Erythroblast (primary cell): ENCODE measurements around the gene HEMK1.

Experiments used
- DNase-seq, 2 experiments: peaks; one replicate each; lab custom pipeline; 2025; lab: John Stamatoyannopoulos, UW
- GATA1 ChIP-seq: IDR thresholded peaks from 2 replicates; pipeline ENCODE4 v1.6.1; 2011; ENCODE audit warnings: low read depth, mild to moderate bottlenecking, control low read depth, low read length, moderate library complexity
- POLR2A ChIP-seq: IDR thresholded peaks from 2 replicates; pipeline ENCODE4 v1.6.1; 2011; ENCODE audit warnings: mild to moderate bottlenecking, low read length

HEMK1 gene

DNA sequence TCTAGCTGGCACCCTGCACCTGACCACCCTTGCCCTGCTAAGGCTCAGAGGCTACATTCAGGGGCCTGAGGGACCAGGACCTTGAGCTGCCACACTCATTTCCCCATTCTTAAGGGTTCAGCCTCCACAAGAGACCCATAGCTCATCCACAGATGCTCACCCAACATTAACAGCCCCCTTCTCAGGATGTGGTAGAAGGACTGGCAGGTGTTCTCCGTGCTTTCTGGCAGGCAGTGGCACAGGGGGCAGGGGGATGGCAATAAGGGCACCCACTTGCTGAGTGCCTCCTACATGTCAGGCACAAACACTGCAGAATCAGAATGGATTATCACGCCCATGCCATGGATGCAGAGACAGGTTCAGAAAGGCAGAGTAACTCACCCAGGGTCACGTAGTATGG lies 57.1 kb downstream of the HEMK1 start:
- DNase-seq, result no peak
- TF ChIP-seq POLR2A (no peak), GATA1 (no peak)

DNA sequence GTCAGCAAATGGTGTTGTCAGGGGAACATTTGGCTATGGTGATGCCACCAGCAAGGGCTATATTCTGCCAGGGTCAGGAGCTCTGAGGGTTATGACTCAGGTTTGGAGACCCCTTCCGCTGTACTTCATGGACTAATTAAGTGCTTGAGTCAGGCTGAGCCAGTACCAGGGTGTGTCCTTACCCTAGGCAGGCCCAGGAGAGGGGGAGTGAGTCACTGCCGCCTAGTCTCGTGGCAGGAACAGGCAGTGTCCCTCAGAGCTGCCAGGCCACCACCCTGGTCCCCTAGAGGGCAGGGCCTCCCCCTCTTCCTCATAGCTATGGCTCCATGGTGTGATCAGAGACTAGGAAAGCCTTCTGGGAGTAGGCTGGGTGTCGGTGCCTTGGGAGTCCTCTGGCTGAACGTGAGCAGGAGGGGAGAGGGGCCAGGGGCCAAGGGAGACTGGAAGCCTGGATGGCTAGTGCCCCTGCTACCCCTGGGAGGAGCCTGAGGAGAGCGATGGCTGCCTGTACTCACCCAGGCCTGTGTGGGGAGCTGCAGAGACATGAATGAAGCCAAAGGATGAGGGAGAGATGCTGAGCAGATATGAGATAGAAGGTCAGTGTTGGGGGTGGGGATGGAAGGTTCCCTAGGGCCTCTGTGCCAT lies 58.2 kb downstream of the HEMK1 start:
- TF ChIP-seq GATA1 (no peak), POLR2A (no peak)
- DNase-seq, result peak; percentile 41 to 47

DNA sequence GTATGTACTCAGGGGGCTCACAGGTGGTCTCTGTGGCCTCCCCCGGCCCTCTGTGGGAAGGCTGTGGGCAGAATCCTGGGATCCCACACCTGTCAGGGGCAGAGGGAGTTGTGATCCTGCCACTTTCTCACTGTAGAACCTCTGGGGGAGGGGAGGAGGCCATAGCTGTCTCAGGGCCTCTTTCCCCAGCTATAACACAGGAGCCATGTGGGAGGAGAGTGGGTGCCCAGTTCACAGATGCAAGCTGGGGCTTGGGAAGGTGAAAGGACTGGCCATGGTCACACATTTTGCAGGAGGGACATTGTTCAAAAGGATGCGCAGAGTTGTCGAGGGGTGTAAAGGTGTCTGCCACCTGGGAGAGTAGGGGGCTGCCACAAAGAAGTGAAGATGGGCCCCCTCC lies 59.3 kb downstream of the HEMK1 start:
- TF ChIP-seq POLR2A (no peak), GATA1 (no peak)
- no peak for DNase-seq

DNA sequence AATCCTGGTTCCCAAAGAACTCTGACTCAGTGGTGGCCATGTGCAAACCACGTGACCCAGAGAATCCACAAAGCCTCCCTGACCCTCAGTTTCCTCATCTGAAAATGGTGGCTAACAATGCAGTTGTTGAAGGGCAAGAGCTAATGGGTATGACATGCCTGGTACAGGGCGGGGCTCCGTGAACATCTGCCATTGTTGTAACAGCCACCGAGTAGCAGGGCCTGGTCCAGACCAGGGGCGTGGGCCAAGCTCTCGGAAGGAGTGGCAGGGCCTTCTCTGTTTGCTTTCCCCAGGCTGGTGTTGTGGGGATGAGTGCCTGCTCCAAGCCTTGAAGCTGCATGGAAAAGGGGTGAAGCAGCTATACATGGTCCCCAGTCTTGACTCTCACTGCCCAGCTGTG lies 61.1 kb downstream of the HEMK1 start:
- DNase-seq, result no peak
- TF ChIP-seq POLR2A, result no peak
- TF ChIP-seq GATA1, result no peak

DNA sequence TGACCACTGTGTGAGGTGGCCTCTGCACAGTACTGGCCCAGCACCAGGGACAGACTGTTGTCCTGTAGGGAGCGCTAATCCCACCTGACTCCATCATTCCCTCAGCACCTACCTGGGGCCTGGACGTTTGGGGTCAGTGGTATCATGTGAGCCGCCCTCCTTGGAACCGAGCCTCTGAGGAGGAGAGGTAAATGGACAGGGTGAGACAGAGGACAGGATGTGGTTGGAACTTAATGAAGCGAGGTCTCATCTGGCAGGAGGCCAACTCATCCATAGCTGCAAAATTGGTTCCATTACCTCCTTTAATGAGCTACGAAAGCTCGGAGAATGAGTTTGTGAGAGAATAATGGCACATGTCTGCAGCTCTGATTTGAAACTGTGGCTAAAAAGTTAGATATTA lies 61.6 kb downstream of the HEMK1 start:
- no peak for DNase-seq

DNA sequence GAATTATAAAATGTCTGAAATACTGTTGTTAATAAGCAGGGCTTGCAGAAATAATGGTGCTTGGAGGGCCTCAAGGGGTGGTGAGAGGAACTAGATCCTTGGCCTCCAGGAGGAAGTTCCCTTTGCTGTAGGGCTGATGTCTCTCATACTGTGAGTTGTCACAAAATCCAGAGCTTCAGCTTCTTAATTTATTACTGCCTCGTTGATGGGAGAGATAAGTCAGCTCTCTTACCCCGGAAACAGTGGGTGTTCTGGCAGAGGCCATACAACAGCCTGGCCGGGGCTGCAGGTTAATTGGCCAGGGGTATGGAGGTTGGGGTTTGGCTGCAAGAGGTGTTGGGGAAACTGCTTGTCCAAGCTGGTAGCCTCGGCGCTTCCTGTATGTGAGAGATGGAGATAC lies 63.1 kb downstream of the HEMK1 start:
- TF ChIP-seq POLR2A (no peak), GATA1 (no peak)
- DNase-seq, result peak in 1 of 2 experiments; percentile 14

More for the DNA sequence above, 61.6 kb downstream of the HEMK1 start:
- no peak for TF ChIP-seq GATA1
- no peak for TF ChIP-seq POLR2A

DNA sequence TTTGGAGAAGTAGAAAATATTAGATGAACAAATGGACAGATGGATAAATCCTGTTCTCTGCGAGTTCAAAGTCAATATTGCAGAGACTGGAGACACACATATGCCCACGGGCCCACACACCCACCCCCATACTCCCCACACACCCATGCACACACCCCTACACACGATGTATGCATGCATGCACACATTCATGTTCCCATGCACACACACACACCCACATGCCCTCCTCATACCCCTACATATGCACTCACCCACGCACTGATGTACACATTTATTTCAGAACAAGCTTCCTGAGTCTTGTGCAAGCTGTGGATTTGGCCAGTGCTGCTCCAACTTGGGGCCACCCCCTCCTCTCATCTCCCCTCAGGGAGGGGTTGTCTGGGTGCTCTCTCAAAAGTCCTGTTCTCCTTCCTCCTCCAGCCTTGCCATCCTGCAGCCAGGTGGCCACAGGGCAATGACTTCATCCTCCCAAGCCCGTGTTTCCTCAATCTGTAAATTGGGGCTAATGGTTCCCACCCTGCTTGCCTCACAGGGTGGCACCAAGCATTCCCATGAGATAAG lies 64.0 kb downstream of the HEMK1 start:
- no peak for DNase-seq
- TF ChIP-seq GATA1, result no peak
- no peak for TF ChIP-seq POLR2A

DNA sequence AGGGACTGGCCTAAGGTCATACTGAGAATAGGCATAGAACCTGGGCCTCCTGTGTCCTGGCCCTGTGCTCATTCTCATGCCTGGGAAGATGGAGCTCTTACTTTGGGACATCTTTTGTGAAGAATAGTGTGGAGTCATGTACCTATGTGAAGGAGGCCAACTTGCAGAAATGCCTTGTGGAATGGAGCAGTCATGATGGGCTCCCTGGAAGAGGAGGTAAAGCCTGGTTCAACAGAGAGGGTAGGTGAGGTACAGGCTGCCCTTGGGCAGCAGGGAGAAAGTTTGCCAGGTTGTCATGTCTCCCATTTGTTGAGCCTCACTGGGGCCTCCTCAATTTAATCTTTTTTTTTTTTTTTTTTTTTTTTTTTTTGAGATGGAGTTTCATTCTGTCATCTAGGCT lies 65.7 kb downstream of the HEMK1 start:
- TF ChIP-seq POLR2A (no peak), GATA1 (no peak)
- DNase-seq, result no peak

DNA sequence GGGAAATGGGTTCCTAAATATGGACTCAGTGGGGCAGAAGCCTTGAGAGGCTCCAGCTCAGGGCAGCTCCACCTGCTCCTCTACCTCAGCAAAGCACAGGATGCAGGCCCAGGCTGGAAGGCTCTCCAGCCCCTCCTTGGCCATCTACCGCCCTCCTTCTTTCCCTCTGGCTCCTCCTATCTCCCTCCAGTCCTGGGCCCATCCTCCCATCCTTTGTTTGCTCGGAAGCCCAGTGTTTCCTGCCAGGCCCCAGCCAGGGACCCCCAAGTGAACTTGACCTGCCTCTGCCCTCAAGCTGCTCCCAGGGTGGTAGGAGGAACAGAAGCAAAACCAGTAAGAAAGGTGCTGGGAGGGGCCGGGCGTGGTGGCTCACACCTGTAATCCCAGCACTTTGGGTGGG lies 67.7 kb downstream of the HEMK1 start:
- DNase-seq, result no peak
- TF ChIP-seq POLR2A (no peak), GATA1 (no peak)

DNA sequence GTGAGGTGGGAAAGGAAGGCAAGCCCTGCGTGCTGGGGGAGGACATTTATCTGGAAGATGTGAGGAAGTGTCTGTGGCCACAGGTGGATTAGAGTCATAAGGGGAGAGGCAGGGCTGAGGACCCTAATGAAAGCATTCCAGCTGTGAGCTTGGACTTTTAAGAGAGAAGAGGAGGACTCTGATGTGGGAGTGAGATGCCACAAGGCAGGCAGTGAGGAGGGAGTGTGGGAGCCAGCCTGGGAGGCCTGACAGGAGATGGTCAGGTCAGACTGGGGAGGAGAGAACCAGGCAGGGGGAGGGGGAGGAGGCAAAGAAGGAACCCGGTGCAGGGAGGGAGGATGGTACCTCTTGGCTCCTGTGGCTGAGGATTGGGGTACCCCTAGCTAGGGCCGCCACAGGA lies 68.6 kb downstream of the HEMK1 start:
- DNase-seq, result no peak
- TF ChIP-seq POLR2A (no peak), GATA1 (no peak)

DNA sequence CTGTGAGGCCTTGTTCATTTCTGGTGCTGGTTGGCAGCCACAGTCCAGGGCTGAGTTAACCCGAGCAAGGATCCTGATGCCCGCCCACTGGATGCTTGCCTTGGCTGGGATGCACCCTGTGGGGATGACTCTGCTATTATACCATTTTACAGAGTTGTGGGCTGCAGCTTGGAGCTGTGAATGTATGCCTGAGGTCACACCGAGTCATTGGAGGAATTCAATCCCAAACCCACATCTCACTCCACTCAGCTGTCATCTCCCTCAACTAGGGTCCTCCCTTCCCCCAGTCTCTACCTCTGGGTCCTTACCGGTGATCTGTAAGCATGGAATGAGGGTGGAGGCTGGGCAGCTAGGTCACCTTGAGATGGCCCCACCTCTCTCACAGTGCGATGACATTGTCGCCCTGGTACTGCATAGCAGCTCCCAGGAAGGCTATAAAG lies 69.8 kb downstream of the HEMK1 start:
- TF ChIP-seq POLR2A, result no peak
- TF ChIP-seq GATA1, result no peak
- DNase-seq, result peak in 1 of 2 experiments; percentile 34

DNA sequence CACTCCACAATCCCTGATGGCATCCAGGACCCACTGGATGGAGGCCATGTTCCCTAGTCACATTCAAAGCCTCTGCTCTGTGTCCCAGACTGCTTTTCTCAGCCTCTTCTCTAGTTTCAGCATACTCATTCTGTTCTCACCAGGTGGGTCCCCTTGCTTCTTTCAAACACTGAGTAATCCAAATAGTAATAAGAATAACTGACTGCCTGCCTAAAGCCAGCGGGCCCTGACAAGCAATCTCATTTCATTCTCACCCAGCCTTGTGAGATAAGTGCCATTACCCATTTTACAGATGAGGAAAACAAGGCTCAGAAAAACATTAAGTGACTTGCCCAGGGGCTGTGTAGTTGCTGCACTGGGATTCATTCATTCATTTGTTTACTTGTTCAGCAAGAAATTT lies 73.1 kb downstream of the HEMK1 start:
- DNase-seq, result no peak
- TF ChIP-seq POLR2A, result no peak
- TF ChIP-seq GATA1, result no peak

DNA sequence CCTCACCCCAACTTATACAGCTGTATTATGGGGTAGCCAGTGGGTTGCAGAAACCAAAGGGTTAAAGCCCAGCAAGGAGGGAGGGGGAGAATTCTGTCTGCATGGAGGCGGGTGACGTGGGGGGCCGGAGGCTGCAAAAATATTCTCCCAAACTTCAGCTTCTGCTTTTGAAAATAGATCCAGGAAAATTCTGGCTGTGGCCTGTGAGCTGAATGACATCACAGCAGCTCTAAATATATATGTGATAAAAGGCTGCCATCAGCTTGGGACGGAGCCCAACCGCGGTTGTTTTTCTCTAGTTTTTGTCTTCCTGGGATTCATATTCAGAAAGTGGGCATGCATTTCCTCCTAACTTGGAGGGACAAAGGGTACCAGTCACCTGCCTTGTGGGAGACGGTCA lies 75.2 kb downstream of the HEMK1 start:
- DNase-seq, result no peak
- TF ChIP-seq POLR2A (no peak), GATA1 (no peak)

DNA sequence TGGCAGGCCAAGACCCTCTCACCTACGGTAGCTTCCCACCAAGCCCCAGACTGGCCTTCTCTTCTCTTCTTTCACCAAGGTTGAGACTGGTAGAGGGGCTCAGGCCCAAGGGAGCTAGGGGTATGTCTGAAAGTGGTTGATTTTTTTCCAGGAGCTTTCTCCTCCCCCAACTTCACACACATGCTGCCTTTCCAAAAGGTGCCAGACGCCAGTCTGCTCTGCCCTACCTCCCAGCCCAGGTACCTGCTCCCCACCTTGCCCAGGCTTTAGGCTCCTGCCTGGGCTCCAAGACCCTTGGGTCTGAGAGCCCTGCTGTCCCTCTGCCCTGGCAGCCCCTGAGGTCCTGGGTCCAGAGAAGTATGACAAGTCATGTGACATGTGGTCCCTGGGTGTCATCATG lies 76.1 kb downstream of the HEMK1 start:
- no peak for DNase-seq
- no peak for TF ChIP-seq POLR2A
- no peak for TF ChIP-seq GATA1
